HG02763 (cell line): ENCODE results near the gene ASB13.

Experiments used
- ATAC-seq: cut with Tn5 transposase; IDR thresholded peaks from one replicate; pipeline ENCODE4 v1.9.1; 2021; ENCODE audit warnings: mild to moderate bottlenecking, moderate library complexity; ENCODE audit not compliant: unreplicated experiment

ASB13 gene, protein sequence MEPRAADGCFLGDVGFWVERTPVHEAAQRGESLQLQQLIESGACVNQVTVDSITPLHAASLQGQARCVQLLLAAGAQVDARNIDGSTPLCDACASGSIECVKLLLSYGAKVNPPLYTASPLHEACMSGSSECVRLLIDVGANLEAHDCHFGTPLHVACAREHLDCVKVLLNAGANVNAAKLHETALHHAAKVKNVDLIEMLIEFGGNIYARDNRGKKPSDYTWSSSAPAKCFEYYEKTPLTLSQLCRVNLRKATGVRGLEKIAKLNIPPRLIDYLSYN

DNA sequence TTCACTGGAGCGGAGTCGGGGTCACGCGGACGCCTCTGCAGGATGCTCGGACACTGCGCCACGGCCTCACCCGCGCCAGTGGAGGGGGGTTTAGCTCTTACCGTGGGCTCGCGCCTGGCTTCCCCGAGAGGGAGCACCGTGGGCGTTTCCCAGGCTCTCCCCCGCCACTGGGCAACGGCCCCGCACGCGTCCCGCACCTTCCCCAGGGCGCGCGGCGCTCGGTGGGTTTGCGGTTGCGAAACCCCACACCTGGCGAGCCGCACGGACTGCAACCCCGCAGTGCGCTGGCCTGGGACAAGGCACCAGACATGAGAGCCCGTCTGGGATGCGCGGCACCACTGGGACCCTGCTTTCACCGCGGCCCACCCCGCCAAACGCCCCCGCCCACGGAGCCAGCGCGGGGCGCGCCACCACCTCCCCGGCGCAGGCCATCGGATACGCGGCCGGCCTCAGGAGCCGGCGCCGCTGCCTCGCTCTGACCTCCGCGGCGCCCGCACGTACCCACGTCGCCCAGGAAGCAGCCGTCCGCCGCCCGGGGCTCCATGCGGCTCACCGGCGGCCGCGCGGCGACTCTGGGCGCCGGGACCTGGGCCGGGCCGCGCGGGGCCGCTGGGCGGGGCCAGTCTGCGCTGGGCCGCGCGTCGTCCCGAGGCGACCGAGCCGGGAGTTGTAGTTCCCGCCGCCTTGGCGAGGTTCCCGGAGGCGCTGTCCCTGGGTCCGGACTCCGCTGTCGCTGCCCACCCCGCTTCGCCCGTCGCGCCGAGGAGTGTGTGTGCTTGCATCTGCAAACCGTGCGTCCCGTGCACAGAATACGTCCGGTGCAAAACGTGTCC, at the start of gene ASB13:
Gene ASB13, minus strand, starts transcription at position 588 of the 833 bp plus-strand sequence. Its CDS starts 44 bp downstream, at position 544.
- no peak for ATAC-seq

- no peak for ATAC-seq
These were observed 45.2 kb upstream of the ASB13 start for GRCh38 chr10:5711642-5712041.

DNA sequence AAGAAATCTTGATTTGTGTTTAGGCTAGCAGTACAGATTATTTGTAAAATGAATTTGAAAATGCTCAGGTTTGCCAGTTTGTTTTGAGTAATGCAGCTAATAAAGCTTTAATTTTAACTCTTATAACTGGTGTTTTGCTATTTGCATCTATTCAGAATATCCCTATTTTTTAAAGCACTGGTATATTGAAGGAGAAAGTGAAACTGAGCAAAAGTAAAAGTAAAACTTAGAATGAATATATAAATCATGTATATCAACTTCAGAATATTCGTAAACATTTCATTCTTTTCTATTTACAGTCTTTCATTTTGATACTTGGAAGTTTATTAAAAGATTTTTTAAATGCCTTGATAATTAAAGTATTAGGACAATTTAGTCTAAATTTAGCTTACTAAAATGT, 44.5 kb upstream of the ASB13 start:
- ATAC-seq: no peak

GRCh38 chr10:5709865-5710264, 43.5 kb upstream of the ASB13 start:
- no peak for ATAC-seq

GRCh38 chr10:5708356-5708755, 42.0 kb upstream of the ASB13 start:
- no peak for ATAC-seq

DNA sequence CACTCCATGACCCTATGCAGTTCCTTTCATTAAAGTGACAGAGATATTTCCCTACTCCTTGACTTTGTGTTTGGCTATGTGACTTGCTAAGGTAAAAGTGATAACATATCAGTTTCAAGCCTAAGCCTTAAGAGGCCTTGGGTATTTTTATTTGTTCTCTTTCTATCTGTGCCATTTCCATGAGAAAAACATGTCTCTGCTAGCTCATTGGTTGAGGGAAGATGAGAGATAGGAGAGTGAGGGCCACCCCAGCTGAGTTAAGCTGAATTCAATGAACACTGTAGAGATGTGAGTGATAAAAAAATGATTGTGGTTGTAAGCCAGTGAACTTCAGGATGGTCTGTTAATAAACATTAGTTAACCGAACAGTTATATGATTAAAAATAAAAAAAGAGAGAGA, 31.7 kb upstream of the ASB13 start:
- no peak for ATAC-seq

- ATAC-seq: no peak
These were observed 30.9 kb upstream of the ASB13 start for GRCh38 chr10:5697342-5697741.

- ATAC-seq: no peak
These were observed 28.2 kb upstream of the ASB13 start for GRCh38 chr10:5694573-5694972.

- ATAC-seq: peak; percentile 74
These were observed 26.3 kb upstream of the ASB13 start for GRCh38 chr10:5692461-5693358.

DNA sequence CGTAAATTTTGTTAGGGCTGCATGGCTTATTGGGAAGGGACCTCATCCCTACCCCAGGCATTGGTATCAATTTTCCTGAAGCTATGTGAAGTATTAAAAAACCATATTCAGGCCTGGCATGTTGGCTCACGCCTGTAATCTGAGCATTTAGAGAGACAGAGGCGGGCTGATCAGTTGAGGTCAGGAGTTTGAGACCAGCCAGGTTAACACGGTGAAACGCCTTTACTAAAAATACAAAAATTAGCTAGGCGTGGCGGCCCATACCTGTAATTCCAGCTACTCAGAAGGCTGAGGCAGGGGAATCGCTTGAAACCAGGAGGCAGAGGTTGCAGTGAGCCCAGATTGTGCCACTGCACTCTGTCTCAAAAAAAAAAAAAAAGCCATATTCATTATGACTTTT, 25.4 kb upstream of the ASB13 start:
- no peak for ATAC-seq

GRCh38 chr10:5688587-5688986, 22.2 kb upstream of the ASB13 start:
- ATAC-seq: no peak

GRCh38 chr10:5685764-5686240, 19.4 kb upstream of the ASB13 start:
- ATAC-seq: no peak

GRCh38 chr10:5684971-5685763, 18.8 kb upstream of the ASB13 start:
- peak; percentile 34 for ATAC-seq

- peak; percentile 81 for ATAC-seq
These were observed 18.0 kb upstream of the ASB13 start, which contains the start of gene TASOR2 for GRCh38 chr10:5684318-5684970. TSS of gene TASOR2 (plus strand) at chr10:5684838. CDS start at chr10:5720643, 35,805 bp downstream.

- ATAC-seq: no peak
These were observed 16.7 kb upstream of the ASB13 start for GRCh38 chr10:5683065-5683464.

DNA sequence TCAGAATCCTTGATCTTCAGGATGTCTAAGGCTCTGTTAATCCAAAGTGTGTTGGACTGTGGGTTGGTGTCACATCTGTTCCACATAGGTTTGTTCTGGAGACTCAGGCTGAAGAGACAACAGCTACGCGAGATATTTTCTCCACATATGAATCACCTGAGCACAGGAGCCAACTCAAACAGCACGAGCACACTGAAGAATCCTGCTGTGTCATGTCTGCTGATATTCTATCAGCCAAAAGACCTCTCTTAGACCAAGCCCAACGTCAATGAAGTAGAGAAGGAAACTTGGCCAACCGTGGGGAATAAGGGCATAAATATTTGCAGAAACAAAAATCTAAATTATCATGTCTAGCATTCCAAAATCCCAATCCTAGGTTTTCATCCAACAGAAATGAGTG, 15.5 kb upstream of the ASB13 start:
- no peak for ATAC-seq

GRCh38 chr10:5679606-5680005, 13.2 kb upstream of the ASB13 start:
- no peak for ATAC-seq

- ATAC-seq: no peak
These were observed 12.6 kb upstream of the ASB13 start for GRCh38 chr10:5679037-5679435.

DNA sequence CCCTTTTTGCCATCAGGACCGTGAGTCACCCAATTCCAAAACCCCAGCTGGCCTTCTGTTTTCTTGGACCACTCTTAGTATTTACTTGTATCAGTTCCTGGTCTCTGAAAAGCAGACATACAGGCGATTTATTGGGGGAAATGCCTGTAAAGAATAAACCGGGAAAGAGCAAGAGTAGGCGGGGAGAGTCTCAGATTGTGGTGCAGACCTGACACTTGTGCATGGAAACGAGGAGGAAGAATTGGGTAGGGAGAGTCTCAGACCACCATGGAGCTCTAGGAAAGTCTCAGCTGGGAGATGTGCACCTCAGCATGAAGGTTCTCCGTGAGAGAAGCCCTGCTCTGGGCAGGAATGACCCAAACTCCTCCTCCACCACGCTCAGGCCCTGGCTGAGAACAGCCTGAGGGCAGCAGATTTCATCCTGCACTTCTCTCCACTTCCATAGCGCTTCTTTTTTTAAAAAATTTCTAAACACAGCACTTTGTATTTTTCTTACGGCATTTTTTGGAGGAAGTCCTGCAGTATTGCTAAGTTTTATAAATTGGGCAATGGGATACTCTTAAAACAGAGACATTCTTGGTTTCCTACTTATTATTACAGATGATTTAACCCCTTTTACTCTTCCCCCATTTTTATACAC, 12.1 kb upstream of the ASB13 start:
- ATAC-seq: no peak
